SKM-1 (cell line): ENCODE results near the gene CEACAM19.
"Not testable (repeated sequence)": the region's sequence is repeated elsewhere in the genome, so short reads cannot be mapped to it uniquely, and the experiment has no call there.

Experiments used
- DNase-seq: peaks from one replicate; lab custom pipeline; 2025; ENCODE audit not compliant: unreplicated experiment; lab: John Stamatoyannopoulos, UW

The CEACAM19 gene

GRCh38 chr19:44673510-44673909, 2.2 kb downstream of the CEACAM19 start:
- DNase-seq, result no peak

GRCh38 chr19:44675521-44675920, 4.2 kb downstream of the CEACAM19 start:
- no peak for DNase-seq

GRCh38 chr19:44677019-44677811, 5.9 kb downstream of the CEACAM19 start:
- DNase-seq, result no peak

- no peak for DNase-seq
These were observed 9.3 kb downstream of the CEACAM19 start for GRCh38 chr19:44680536-44680935.

GRCh38 chr19:44681992-44682790, 10.9 kb downstream of the CEACAM19 start:
- DNase-seq, result no peak

GRCh38 chr19:44682807-44683206, 11.5 kb downstream of the CEACAM19 start:
- no peak for DNase-seq

- DNase-seq, result no peak
These were observed 12.3 kb downstream of the CEACAM19 start for GRCh38 chr19:44683434-44684210.

GRCh38 chr19:44684396-44684795, 13.1 kb downstream of the CEACAM19 start:
- DNase-seq, result not testable (repeated sequence)

- no peak for DNase-seq
These were observed 13.9 kb downstream of the CEACAM19 start for GRCh38 chr19:44684892-44685863.

- DNase-seq, result no peak
These were observed 14.6 kb downstream of the CEACAM19 start for GRCh38 chr19:44685877-44686276.

- no peak for DNase-seq
These were observed 15.6 kb downstream of the CEACAM19 start for GRCh38 chr19:44686896-44687295.

- DNase-seq, result no peak
These were observed 16.6 kb downstream of the CEACAM19 start for GRCh38 chr19:44687888-44688287.

- DNase-seq, result no peak
These were observed 18.2 kb downstream of the CEACAM19 start for GRCh38 chr19:44689290-44690130.

GRCh38 chr19:44690131-44690440, 18.8 kb downstream of the CEACAM19 start:
- no peak for DNase-seq

- no peak for DNase-seq
These were observed 21.1 kb downstream of the CEACAM19 start for GRCh38 chr19:44692379-44692721.

GRCh38 chr19:44694184-44694579, 22.9 kb downstream of the CEACAM19 start:
- no peak for DNase-seq

GRCh38 chr19:44696939-44697669, 25.8 kb downstream of the CEACAM19 start:
- no peak for DNase-seq

GRCh38 chr19:44697670-44698034, 26.4 kb downstream of the CEACAM19 start:
- no peak for DNase-seq
